ENCODE measurements around the gene FIGLA. TPM values are rescaled to one million over a fixed set of nuclear protein-coding genes. Genes with fewer than 3 reads are reported as not detected.
A peak's percentile ranks its signal among the peaks of the same experiment; 100 is the strongest.

The FIGLA gene
- total and polyA plus RNA-seq, 2 experiments from 2014 or later, result not detected

DNA sequence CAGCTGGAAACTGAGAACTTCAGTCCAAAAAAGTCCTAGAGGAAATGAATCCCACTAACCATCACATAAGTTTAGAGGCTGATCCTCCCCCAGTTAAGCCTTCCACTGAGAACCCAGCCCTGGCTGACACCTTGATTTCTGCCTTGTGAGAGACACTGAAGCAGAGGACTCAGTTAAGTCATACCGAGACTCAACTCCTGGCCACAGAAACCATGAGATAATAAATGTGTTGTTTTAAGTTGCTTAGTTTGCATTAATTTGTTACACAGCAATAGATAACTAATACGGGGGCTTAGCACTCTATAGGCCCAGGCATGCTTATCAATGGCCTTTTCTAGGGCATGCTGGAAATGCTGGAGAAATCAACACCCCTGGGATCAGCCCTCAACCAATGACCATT, 19.0 kb downstream of the FIGLA start:
- WGBS (ENCODE audit: low lambda C conversion rate, missing lambda C conversion rate), result 75% methylated on average over 2 of the region's 2 CpGs

DNA sequence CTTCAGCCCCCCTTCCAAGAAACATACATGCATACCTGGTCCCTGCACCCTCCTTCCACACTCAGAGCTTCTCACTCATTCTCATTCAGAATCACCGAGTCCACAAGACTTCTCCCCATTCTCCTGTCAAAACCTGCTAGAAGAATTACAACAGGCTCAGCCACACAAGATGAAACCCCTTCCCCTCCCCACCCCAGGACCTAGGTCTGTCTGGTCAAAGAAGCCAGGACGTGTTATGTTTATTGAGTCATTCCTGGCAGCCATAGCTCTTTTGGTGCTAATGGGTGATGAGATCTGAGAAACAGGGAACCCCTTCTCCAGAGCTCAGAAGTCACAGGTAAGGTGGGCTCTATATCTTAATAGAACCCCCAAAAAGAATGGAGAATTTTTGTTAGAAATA, 21.0 kb downstream of the FIGLA start:
- Histone ChIP-seq H3K4me3 (no peak overlapping the region), H2AFZ (no peak overlapping the region), H3K4me1 (ENCODE audit: insufficient read depth) (peaks cover 10% of the 10 kb centered on the region), H3K9me3 (ENCODE audit: low read depth) (no peaks in the 10 kb centered on the region), H4K20me1 (ENCODE audit: insufficient read depth, poor library complexity, severe bottlenecking) (no peaks in the 10 kb centered on the region), H3K4me2 (no peak overlapping the region), H3K36me3 (replicated peaks; ENCODE audit: insufficient read depth, low read depth) (no peaks in the 10 kb centered on the region), H3K27me3 (peaks cover 72% of the 10 kb centered on the region), H3K27ac (no peak overlapping the region), H3K9me2 (replicated peaks; ENCODE audit: insufficient read depth) (no peaks in the 10 kb centered on the region), H3K79me2 (no peaks in the 10 kb centered on the region)
- no peak for TF ChIP-seq EZH2phosphoT487 (IDR thresholded peaks at IDR 0.05; ENCODE audit: low read depth, severe bottlenecking, unreplicated experiment)
- no peak for TF ChIP-seq EZH2 (IDR thresholded peaks at IDR 0.05; ENCODE audit: borderline replicate concordance)
- TF ChIP-seq, protein P1, sequence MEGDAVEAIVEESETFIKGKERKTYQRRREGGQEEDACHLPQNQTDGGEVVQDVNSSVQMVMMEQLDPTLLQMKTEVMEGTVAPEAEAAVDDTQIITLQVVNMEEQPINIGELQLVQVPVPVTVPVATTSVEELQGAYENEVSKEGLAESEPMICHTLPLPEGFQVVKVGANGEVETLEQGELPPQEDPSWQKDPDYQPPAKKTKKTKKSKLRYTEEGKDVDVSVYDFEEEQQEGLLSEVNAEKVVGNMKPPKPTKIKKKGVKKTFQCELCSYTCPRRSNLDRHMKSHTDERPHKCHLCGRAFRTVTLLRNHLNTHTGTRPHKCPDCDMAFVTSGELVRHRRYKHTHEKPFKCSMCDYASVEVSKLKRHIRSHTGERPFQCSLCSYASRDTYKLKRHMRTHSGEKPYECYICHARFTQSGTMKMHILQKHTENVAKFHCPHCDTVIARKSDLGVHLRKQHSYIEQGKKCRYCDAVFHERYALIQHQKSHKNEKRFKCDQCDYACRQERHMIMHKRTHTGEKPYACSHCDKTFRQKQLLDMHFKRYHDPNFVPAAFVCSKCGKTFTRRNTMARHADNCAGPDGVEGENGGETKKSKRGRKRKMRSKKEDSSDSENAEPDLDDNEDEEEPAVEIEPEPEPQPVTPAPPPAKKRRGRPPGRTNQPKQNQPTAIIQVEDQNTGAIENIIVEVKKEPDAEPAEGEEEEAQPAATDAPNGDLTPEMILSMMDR (IDR thresholded peaks at IDR 0.05; ENCODE audit: poor library complexity), result no peak
- DNase-seq (ENCODE audit: low spot score), result no peak
- 58% methylated on average over 2 of the region's 2 CpGs for WGBS (ENCODE audit: low lambda C conversion rate, missing lambda C conversion rate)

More for the DNA sequence above, 19.0 kb downstream of the FIGLA start:
- TF ChIP-seq EZH2phosphoT487 (IDR thresholded peaks at IDR 0.05; ENCODE audit: low read depth, severe bottlenecking, unreplicated experiment) (no peak), EZH2 (IDR thresholded peaks at IDR 0.05; ENCODE audit: borderline replicate concordance) (no peak)
- TF ChIP-seq, protein P1 (IDR thresholded peaks at IDR 0.05; ENCODE audit: poor library complexity), result no peak
- Histone ChIP-seq H3K4me2 (no peak overlapping the region), H3K4me3 (no peak overlapping the region), H3K9me2 (replicated peaks; ENCODE audit: insufficient read depth) (no peaks in the 10 kb centered on the region), H3K9me3 (ENCODE audit: low read depth) (no peaks in the 10 kb centered on the region), H2AFZ (no peak overlapping the region), H3K27ac (no peak overlapping the region), H3K36me3 (replicated peaks; ENCODE audit: insufficient read depth, low read depth) (no peaks in the 10 kb centered on the region), H3K4me1 (ENCODE audit: insufficient read depth) (peaks cover 10% of the 10 kb centered on the region), H4K20me1 (ENCODE audit: insufficient read depth, poor library complexity, severe bottlenecking) (no peaks in the 10 kb centered on the region), H3K27me3 (peaks cover 69% of the 10 kb centered on the region), H3K79me2 (no peaks in the 10 kb centered on the region)
- no peak for DNase-seq (ENCODE audit: low spot score)

DNA sequence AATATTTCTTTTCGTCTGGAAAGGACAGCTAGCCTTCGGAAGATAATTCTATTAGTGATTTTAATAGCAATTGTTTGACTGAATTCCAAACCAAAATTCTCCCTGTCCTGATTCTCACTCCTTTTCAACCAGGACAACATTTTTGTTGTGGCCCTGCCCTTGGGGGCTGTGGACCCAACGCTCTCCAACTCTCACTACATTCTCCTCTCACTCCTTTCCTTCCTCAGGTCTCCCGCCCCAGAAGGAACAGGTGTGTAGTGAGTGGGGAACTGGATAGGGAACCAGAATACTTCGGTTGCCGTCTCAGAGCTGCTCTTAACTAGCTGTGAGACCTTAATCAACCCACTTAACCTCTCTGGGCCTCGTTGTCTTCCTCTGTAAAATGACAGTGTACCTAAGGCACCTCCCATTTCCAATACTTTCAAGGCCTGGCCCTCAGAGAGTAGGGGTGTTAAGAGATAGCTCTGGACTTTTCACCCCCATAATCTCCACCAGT, 21.8 kb downstream of the FIGLA start:
- Histone ChIP-seq H3K9me3 (ENCODE audit: low read depth) (no peaks in the 10 kb centered on the region), H2AFZ (no peak overlapping the region), H3K4me3 (no peak overlapping the region), H3K27me3 (peaks cover 68% of the 10 kb centered on the region), H3K79me2 (no peaks in the 10 kb centered on the region), H3K27ac (no peak overlapping the region), H3K4me1 (ENCODE audit: insufficient read depth) (peaks cover 10% of the 10 kb centered on the region), H4K20me1 (ENCODE audit: insufficient read depth, poor library complexity, severe bottlenecking) (no peaks in the 10 kb centered on the region), H3K4me2 (peak overlapping the region; percentile 49), H3K9me2 (replicated peaks; ENCODE audit: insufficient read depth) (no peaks in the 10 kb centered on the region), H3K36me3 (replicated peaks; ENCODE audit: insufficient read depth, low read depth) (no peaks in the 10 kb centered on the region)
- 41% methylated on average over 7 of the region's 7 CpGs for WGBS (ENCODE audit: low lambda C conversion rate, missing lambda C conversion rate)
- DNase-seq (ENCODE audit: low spot score), result no peak
- TF ChIP-seq, protein P1 (IDR thresholded peaks at IDR 0.05; ENCODE audit: poor library complexity), result no peak
- TF ChIP-seq EZH2phosphoT487 (IDR thresholded peaks at IDR 0.05; ENCODE audit: low read depth, severe bottlenecking, unreplicated experiment) (no peak), EZH2 (IDR thresholded peaks at IDR 0.05; ENCODE audit: borderline replicate concordance) (no peak)
